ENCODE data around the gene SGPP2. TPM values are rescaled to one million over a fixed set of nuclear protein-coding genes. Genes with fewer than 3 reads are reported as not detected.

SGPP2 gene
- total RNA-seq, 1 experiment from 2014 or later: not detected

DNA sequence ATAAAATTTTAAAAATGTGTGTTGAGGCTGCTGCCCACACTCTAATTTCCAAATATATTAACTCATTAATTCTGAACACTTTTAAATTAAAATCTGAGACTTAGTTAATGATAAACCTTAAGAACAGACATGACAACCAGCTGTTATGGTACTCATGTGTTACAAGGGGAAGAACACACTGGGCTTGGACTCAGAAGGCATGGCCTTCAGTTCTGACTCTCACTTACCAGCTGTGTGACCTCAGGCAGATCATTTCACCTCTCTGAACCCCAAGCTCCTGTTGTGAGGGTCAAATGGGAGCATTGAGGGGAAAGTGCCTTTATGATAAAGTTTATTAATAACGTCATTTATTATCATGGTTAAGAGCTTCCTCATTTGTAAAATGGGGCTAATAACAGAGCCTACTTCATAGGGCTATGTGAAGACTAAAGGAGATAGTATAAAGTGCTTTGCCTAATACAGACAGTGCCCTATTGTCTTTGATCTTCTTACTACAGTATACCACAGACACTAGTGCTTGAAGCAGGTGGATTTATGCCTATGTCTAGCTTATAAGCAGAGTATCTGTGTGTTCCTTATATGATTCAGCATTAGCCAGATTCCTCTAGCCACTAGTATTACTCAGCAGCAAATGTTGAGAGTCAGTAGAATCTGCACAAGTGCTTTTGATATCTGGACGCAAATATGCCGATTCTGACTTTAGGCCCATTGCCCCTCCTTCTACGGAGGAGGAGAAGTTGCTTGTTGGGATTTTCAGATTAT lies 99.6 kb downstream of the SGPP2 start:
- H3K9me3 ChIP-seq (ENCODE audit: low read length): no peaks in the 10 kb centered on the region
- H3K4me2 ChIP-seq (ENCODE audit: low read length): no peak overlapping the region
- H3K27ac ChIP-seq (ENCODE audit: low read length): no peak overlapping the region
- no peaks in the 10 kb centered on the region for H4K20me1 ChIP-seq (ENCODE audit: low read length)
- DNase-seq: peak; percentile 11
- intact Hi-C loops (cut with micrococcal nuclease): no loop called here
- no peak overlapping the region for H3K4me3 ChIP-seq (ENCODE audit: low read length)
- H3K9me2 ChIP-seq (replicated peaks; ENCODE audit: low read length): no peaks in the 10 kb centered on the region
- H3K36me3 ChIP-seq (ENCODE audit: low read depth, low read length): no peaks in the 10 kb centered on the region
- ChIA-PET POLR2A (ENCODE audit: unreplicated experiment) (no interaction called here), CTCF (no interaction called here)
- H3F3A ChIP-seq (ENCODE audit: low read length, unreplicated experiment): no peaks in the 10 kb centered on the region
- H3K27me3 ChIP-seq (ENCODE audit: low read length): peaks cover 23% of the 10 kb centered on the region
- H3K9ac ChIP-seq (ENCODE audit: low read length): no peak overlapping the region
- ATAC-seq: no peak
- H3K4me1 ChIP-seq (ENCODE audit: insufficient read depth, low read length): no peaks in the 10 kb centered on the region
- H2AFZ ChIP-seq (ENCODE audit: low read length): no peak overlapping the region
- H3K79me2 ChIP-seq (ENCODE audit: low read length): no peaks in the 10 kb centered on the region
- TF ChIP-seq EZH2 (IDR thresholded peaks at IDR 0.05; ENCODE audit: low read length, unreplicated experiment) (no peak), CTCF (conservative IDR thresholded peaks at IDR 0.05; ENCODE audit: low read depth, low read length) (no peak), EZH2phosphoT487 (IDR thresholded peaks at IDR 0.05; ENCODE audit: borderline replicate concordance, low read length) (no peak)
- no TSS peak for BruUV-seq (replicated peaks)

GRCh38 chr2:222525811-222526210 lies 101.5 kb downstream of the SGPP2 start:
- ATAC-seq: no peak
- TF ChIP-seq CTCF (conservative IDR thresholded peaks at IDR 0.05; ENCODE audit: low read depth, low read length): no peak
- CTCF ChIA-PET: no interaction called here

GRCh38 chr2:222526480-222527277 lies 102.3 kb downstream of the SGPP2 start:
- Histone ChIP-seq H3K9me2 (replicated peaks; ENCODE audit: low read length) (no peaks in the 10 kb centered on the region), H3K27me3 (ENCODE audit: low read length) (0 out of 2 replicates have a peak, but pooled peaks cover under 1% of the 10 kb centered on the region), H3K79me2 (ENCODE audit: low read length) (no peaks in the 10 kb centered on the region), H3K9ac (ENCODE audit: low read length) (no peak overlapping the region), H3F3A (ENCODE audit: low read length, unreplicated experiment) (no peaks in the 10 kb centered on the region), H4K20me1 (ENCODE audit: low read length) (no peaks in the 10 kb centered on the region), H3K4me1 (ENCODE audit: insufficient read depth, low read length) (no peaks in the 10 kb centered on the region), H3K36me3 (ENCODE audit: low read depth, low read length) (no peaks in the 10 kb centered on the region), H3K9me3 (ENCODE audit: low read length) (no peaks in the 10 kb centered on the region), H3K4me3 (ENCODE audit: low read length) (no peak overlapping the region), H2AFZ (ENCODE audit: low read length) (no peak overlapping the region), H3K27ac (ENCODE audit: low read length) (no peak overlapping the region), H3K4me2 (ENCODE audit: low read length) (no peak overlapping the region)
- ChIA-PET CTCF (no interaction called here), POLR2A (ENCODE audit: unreplicated experiment) (no interaction called here)
- no peak for DNase-seq
- no TSS peak for BruUV-seq (replicated peaks)
- intact Hi-C loops (cut with micrococcal nuclease): no loop called here
- no peak for ATAC-seq
- no peak for TF ChIP-seq EZH2 (IDR thresholded peaks at IDR 0.05; ENCODE audit: low read length, unreplicated experiment)
- TF ChIP-seq CTCF (conservative IDR thresholded peaks at IDR 0.05; ENCODE audit: low read depth, low read length): no peak
- TF ChIP-seq EZH2phosphoT487 (IDR thresholded peaks at IDR 0.05; ENCODE audit: borderline replicate concordance, low read length): no peak

More at GRCh38 chr2:222525811-222526210, 101.5 kb downstream of the SGPP2 start:
- H3K4me2 ChIP-seq (ENCODE audit: low read length): no peak overlapping the region
- no peaks in the 10 kb centered on the region for H4K20me1 ChIP-seq (ENCODE audit: low read length)
- H3K4me3 ChIP-seq (ENCODE audit: low read length): no peak overlapping the region
- H3K36me3 ChIP-seq (ENCODE audit: low read depth, low read length): no peaks in the 10 kb centered on the region
- no peak overlapping the region for H3K9ac ChIP-seq (ENCODE audit: low read length)
- no peaks in the 10 kb centered on the region for H3F3A ChIP-seq (ENCODE audit: low read length, unreplicated experiment)
- no peaks in the 10 kb centered on the region for H3K9me2 ChIP-seq (replicated peaks; ENCODE audit: low read length)
- BruUV-seq (replicated peaks): no TSS peak
- intact Hi-C loops (cut with micrococcal nuclease): no loop called here
- no peaks in the 10 kb centered on the region for H3K4me1 ChIP-seq (ENCODE audit: insufficient read depth, low read length)
- no peak overlapping the region for H2AFZ ChIP-seq (ENCODE audit: low read length)
- no peaks in the 10 kb centered on the region for H3K9me3 ChIP-seq (ENCODE audit: low read length)
- H3K79me2 ChIP-seq (ENCODE audit: low read length): no peaks in the 10 kb centered on the region
- POLR2A ChIA-PET (ENCODE audit: unreplicated experiment): no interaction called here
- no peak overlapping the region for H3K27ac ChIP-seq (ENCODE audit: low read length)
- no peak for DNase-seq
- H3K27me3 ChIP-seq (ENCODE audit: low read length): 0 out of 2 replicates have a peak, but pooled peaks cover 10% of the 10 kb centered on the region

Measured in PC-3 (cell line).